Measurements from ENCODE around the gene ATXN7L1. TPM values are rescaled to one million over a fixed set of nuclear protein-coding genes. Genes with fewer than 3 reads are reported as not detected.
A peak's percentile ranks its signal among the peaks of the same experiment; 100 is the strongest.

The ATXN7L1 gene
- total RNA-seq, 4 donors from 2014 or later, result 12.3 to 28.8 (median 21.0) TPM

GRCh38 chr7:105680505-105681187 lies 195.8 kb downstream of the ATXN7L1 start:
- DNase-seq, result peak; percentile 16
- Histone ChIP-seq H3K4me3 (no peak overlapping the region), H3K27ac (peak overlapping the region; percentile 34 to 77 (median 75)), H3K36me3 (no peaks in the 10 kb centered on the region), H3K27me3 (no peaks in the 10 kb centered on the region), H3K4me1 (peaks cover 14 to 41% (median 31%) of the 10 kb centered on the region in 4 donors), H3K9me3 (no peaks in the 10 kb centered on the region)
- WGBS, 2 donors (ENCODE audit: low coverage in 1 of 2), result 93% methylated on average over 9 of the region's 9 CpGs; no CpG with 5 or more reads in 1 of the 2 donors
- TF ChIP-seq CTCF (IDR thresholded peaks at IDR 0.05), result no peak
- TF ChIP-seq POLR2AphosphoS5 (IDR thresholded peaks at IDR 0.05), result no peak
- no peak for TF ChIP-seq POLR2A (IDR thresholded peaks at IDR 0.05)
- no peak for TF ChIP-seq EP300 (IDR thresholded peaks at IDR 0.05; ENCODE audit: low read depth)
- in situ Hi-C loops (cut with MboI; ENCODE audit: low pct_ligation_motif_present in 1 of 4, low pct_unique_long_range_greater_than_20kb in 1 of 4, low sequenced_read_pairs in 3 of 4) (no loop called here), intact Hi-C loops (cut with DNase I; ENCODE audit: low total_unique reads) (no loop called here)

- intact Hi-C loops (cut with DNase I; ENCODE audit: low total_unique reads), result no loop called here
- peak; percentile 76 for DNase-seq
- no peaks in the 10 kb centered on the region for H3K9me3 ChIP-seq
- peak overlapping the region; percentile 70 to 77 (median 75) for H3K27ac ChIP-seq
- H3K27me3 ChIP-seq, result no peaks in the 10 kb centered on the region
- 29 to 31% methylated on average over 4 to 25 of the region's 25 CpGs for WGBS, 2 donors (ENCODE audit: low coverage in 1 of 2)
- in situ Hi-C loops (cut with MboI; ENCODE audit: low pct_ligation_motif_present in 1 of 4, low pct_unique_long_range_greater_than_20kb in 1 of 4, low sequenced_read_pairs in 3 of 4), result no loop called here
- H3K4me3 ChIP-seq, result peak overlapping the region in 3 of 4 donors; percentile 13 to 42 (median 33)
- TF ChIP-seq POLR2A (IDR thresholded peaks at IDR 0.05) (peak; percentile 38), POLR2AphosphoS5 (IDR thresholded peaks at IDR 0.05) (peak; percentile 56 to 68 (median 63)), CTCF (IDR thresholded peaks at IDR 0.05) (no peak)
- H3K4me1 ChIP-seq, result peaks cover 14 to 49% (median 32%) of the 10 kb centered on the region in 4 donors
- H3K36me3 ChIP-seq, result no peaks in the 10 kb centered on the region
Measured at GRCh38 chr7:105678811-105679495, 197.4 kb downstream of the ATXN7L1 start.

GRCh38 chr7:105677817-105678573 lies 198.4 kb downstream of the ATXN7L1 start:
- in situ Hi-C loops (cut with MboI; ENCODE audit: low pct_ligation_motif_present in 1 of 4, low pct_unique_long_range_greater_than_20kb in 1 of 4, low sequenced_read_pairs in 3 of 4) (no loop called here), intact Hi-C loops (cut with DNase I; ENCODE audit: low total_unique reads) (no loop called here)
- H3K9me3 ChIP-seq, result no peaks in the 10 kb centered on the region
- H3K27me3 ChIP-seq, result no peaks in the 10 kb centered on the region
- 49 to 65% methylated on average over 4 to 11 of the region's 11 CpGs for WGBS, 2 donors (ENCODE audit: low coverage in 1 of 2)
- peak overlapping the region; percentile 70 to 77 (median 75) for H3K27ac ChIP-seq
- peaks cover 20 to 57% (median 38%) of the 10 kb centered on the region in 4 donors for H3K4me1 ChIP-seq
- H3K4me3 ChIP-seq, result peak overlapping the region in 2 of 4 donors; percentile 33 to 42
- TF ChIP-seq CTCF (IDR thresholded peaks at IDR 0.05), result no peak
- no peak for TF ChIP-seq POLR2A (IDR thresholded peaks at IDR 0.05)
- TF ChIP-seq POLR2AphosphoS5 (IDR thresholded peaks at IDR 0.05), result peak in 1 of 3 donors; percentile 17
- H3K36me3 ChIP-seq, result no peaks in the 10 kb centered on the region
- DNase-seq, result peak; percentile 68

- in situ Hi-C loops (cut with MboI; ENCODE audit: low pct_ligation_motif_present in 1 of 4, low pct_unique_long_range_greater_than_20kb in 1 of 4, low sequenced_read_pairs in 3 of 4), result no loop called here
- no peak for DNase-seq
- no peaks in the 10 kb centered on the region for H3K9me3 ChIP-seq
- 49 to 66% methylated on average over 4 of the region's 4 CpGs for WGBS, 2 donors (ENCODE audit: low coverage in 1 of 2)
- H3K36me3 ChIP-seq, result no peaks in the 10 kb centered on the region
- no peak for TF ChIP-seq CTCF (IDR thresholded peaks at IDR 0.05)
- TF ChIP-seq POLR2AphosphoS5 (IDR thresholded peaks at IDR 0.05), result no peak
- no peak for TF ChIP-seq POLR2A (IDR thresholded peaks at IDR 0.05)
- no peak for TF ChIP-seq EP300 (IDR thresholded peaks at IDR 0.05; ENCODE audit: low read depth)
- intact Hi-C loops (cut with DNase I; ENCODE audit: low total_unique reads), result no loop called here
- H3K4me1 ChIP-seq, result peaks cover 20 to 56% (median 38%) of the 10 kb centered on the region in 4 donors
- H3K27ac ChIP-seq, result peak overlapping the region; percentile 47 to 77 (median 60)
- no peaks in the 10 kb centered on the region for H3K27me3 ChIP-seq
- H3K4me3 ChIP-seq, result no peak overlapping the region
Measured at GRCh38 chr7:105677410-105677730, 199.0 kb downstream of the ATXN7L1 start.
